ENCODE data around the gene BUD23. TPM values are rescaled to one million over a fixed set of nuclear protein-coding genes. Genes with fewer than 3 reads are reported as not detected.

BUD23 gene
- total RNA-seq, 4 donors from 2014 or later, result 43.2 to 51.5 (median 48.6) TPM

DNA sequence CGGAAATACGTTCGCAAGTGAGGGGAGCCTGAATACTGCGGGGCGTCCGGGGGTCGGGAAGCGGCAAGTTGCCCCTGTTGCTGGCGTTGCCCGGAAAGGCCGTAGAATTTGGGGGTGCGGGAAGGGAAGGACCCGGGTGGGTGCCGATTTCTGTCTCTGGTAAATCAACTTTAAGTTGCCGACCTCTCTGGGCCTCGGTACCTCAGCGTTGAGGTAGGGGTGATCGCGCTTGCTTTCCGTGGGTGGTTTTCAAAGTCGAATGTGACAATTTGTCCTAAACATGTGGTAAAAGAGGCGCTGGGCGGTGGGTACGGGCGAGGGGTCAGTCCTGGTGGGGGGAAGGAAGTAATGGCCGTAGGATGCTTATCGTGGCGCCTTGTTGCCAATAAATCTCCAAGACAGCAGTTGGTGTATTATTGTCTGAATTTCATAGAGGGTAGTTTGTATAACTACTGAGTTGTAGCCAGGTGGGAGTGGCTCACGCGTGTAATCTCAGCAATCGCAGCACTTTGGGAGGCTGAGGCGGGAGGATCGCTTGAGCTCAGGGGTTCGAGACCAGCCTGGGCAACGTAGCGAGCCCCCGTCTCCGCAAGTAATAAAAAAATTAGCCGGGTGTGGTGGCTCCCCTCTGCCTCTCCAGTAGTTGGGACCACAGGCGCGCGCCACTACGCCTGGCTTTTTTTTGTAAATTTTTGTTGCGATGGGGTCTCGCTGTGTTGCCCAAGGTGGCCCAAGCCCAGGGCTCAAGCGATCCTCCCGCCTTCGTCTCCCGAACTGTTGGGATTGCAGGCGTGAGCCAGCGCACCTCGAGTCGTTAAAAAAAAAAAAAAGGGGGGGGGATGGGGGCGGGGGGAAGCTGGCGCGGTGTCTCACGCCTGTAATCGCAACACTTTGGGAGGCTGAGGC is 644 bp downstream of the BUD23 start:
- intact Hi-C loops (cut with DNase I), result loop anchor here (5.0 kb wide), 1 partner anchor 33 kb away; the partner anchor contains the start of gene STX1A
- Histone ChIP-seq H3K9me3 (no peaks in the 10 kb centered on the region), H3K27me3 (no peaks in the 10 kb centered on the region), H3K4me3 (peak overlapping the region; percentile 71 to 97 (median 80)), H3K36me3 (peaks cover 22 to 37% (median 25%) of the 10 kb centered on the region in 4 donors), H3K4me1 (peaks cover 31 to 57% (median 50%) of the 10 kb centered on the region in 4 donors), H3K27ac (replicated peaks in 1 of 4) (peak overlapping the region; percentile 79 to 87 (median 85))
- DNase-seq (ENCODE audit: extremely low spot score), result no peak
- TF ChIP-seq POLR2A (IDR thresholded peaks at IDR 0.05; ENCODE audit: low read depth), result no peak
- no peak for TF ChIP-seq CTCF (IDR thresholded peaks at IDR 0.05)
- TF ChIP-seq EP300 (IDR thresholded peaks at IDR 0.05), result no peak
- no peak for TF ChIP-seq POLR2AphosphoS5 (IDR thresholded peaks at IDR 0.05)
- 32% methylated on average over 55 of the region's 58 CpGs for WGBS

- Histone ChIP-seq H3K4me3 (no peak overlapping the region), H3K4me1 (peaks cover 30 to 44% (median 39%) of the 10 kb centered on the region in 4 donors), H3K27me3 (no peaks in the 10 kb centered on the region), H3K36me3 (peaks cover 27 to 39% (median 37%) of the 10 kb centered on the region in 4 donors), H3K9me3 (no peaks in the 10 kb centered on the region), H3K27ac (replicated peaks in 1 of 4) (no peak overlapping the region)
- no peak for DNase-seq (ENCODE audit: extremely low spot score)
- TF ChIP-seq POLR2AphosphoS5 (IDR thresholded peaks at IDR 0.05), result no peak
- no peak for TF ChIP-seq POLR2A (IDR thresholded peaks at IDR 0.05; ENCODE audit: low read depth)
- TF ChIP-seq CTCF (IDR thresholded peaks at IDR 0.05), result no peak
- TF ChIP-seq EP300 (IDR thresholded peaks at IDR 0.05), result no peak
- WGBS, result 95% methylated on average over 18 of the region's 18 CpGs
- intact Hi-C loops (cut with DNase I), result no loop called here
Measured at GRCh38 chr7:73685311-73685710, 1.9 kb downstream of the BUD23 start.

DNA sequence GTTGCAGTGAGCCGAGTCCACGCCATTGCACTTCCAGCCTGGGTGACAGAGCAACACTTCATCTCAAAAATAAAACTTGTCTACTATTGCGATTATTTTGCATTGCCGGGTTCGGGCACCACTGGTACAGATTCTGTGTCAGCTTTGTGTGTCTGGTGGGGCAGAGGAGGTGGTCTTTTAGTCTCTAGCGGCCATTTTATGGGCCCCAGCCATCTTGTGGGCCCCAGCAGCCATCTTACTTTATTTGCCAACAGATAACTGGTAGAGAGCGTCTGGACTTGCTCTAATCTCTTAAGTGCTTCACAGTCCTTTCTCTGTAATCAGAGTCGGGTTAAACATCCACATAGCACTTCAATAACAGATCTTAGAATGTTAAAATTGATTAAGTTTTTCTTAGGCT is 4.9 kb downstream of the BUD23 start:
- Histone ChIP-seq H3K27ac (replicated peaks in 1 of 4) (no peak overlapping the region), H3K27me3 (no peaks in the 10 kb centered on the region), H3K4me3 (no peak overlapping the region), H3K9me3 (no peaks in the 10 kb centered on the region), H3K4me1 (peaks cover 7 to 17% (median 14%) of the 10 kb centered on the region in 4 donors), H3K36me3 (peaks cover 43 to 69% (median 64%) of the 10 kb centered on the region in 4 donors)
- DNase-seq (ENCODE audit: extremely low spot score), result no peak
- no peak for TF ChIP-seq POLR2A (IDR thresholded peaks at IDR 0.05; ENCODE audit: low read depth)
- TF ChIP-seq POLR2AphosphoS5 (IDR thresholded peaks at IDR 0.05), result no peak
- TF ChIP-seq EP300 (IDR thresholded peaks at IDR 0.05), result no peak
- no peak for TF ChIP-seq CTCF (IDR thresholded peaks at IDR 0.05)
- WGBS, result 97% methylated on average over 7 of the region's 8 CpGs
- intact Hi-C loops (cut with DNase I), result no loop called here

DNA sequence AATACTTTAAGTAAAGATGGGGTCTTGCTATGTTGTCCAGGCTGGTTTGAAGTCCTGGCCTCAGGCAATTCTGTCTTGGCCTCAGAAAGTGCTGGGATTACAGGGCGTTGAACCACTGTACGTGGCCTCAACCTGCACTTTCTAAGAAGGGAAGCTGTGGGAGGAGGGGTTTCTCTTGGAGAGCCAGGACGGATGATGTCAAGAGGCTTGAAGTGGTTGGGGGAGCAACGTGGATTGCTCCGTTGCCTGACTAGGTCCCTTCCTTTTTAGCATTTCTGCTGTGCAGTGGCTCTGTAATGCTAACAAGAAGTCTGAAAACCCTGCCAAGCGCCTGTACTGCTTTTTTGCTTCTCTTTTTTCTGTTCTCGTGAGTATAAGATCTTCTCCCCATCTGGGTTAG is 7.2 kb downstream of the BUD23 start:
- no peak for DNase-seq (ENCODE audit: extremely low spot score)
- WGBS, result 89% methylated on average over 7 of the region's 7 CpGs
- Histone ChIP-seq H3K4me3 (no peak overlapping the region), H3K4me1 (no peaks in the 10 kb centered on the region), H3K36me3 (peaks cover 64 to 93% (median 88%) of the 10 kb centered on the region in 4 donors), H3K27me3 (no peaks in the 10 kb centered on the region), H3K27ac (replicated peaks in 1 of 4) (no peak overlapping the region), H3K9me3 (no peaks in the 10 kb centered on the region)
- intact Hi-C loops (cut with DNase I), result no loop called here
- TF ChIP-seq EP300 (IDR thresholded peaks at IDR 0.05), result no peak
- no peak for TF ChIP-seq CTCF (IDR thresholded peaks at IDR 0.05)

Data from esophagus muscularis mucosa (tissue), 4 donors.